HAP-1 (cell line): Measurements from ENCODE around the gene MPRIP.

ENCODE experiments used
- DNase-seq, 2 experiments: peaks; one replicate each; pipeline ENCODE4 v3.0.0-alpha.2; 2016 to 2020; ENCODE audit warnings: low spot score in 2 of 2
- H3K27me3 ChIP-seq: fragments of 250-450 bp; sonication (Bioruptor Pico); 2 replicates; pipeline ENCODE4 v1.5.1; 2020; ENCODE audit warnings: low read depth, mild to moderate bottlenecking, moderate library complexity
- H3K36me3 ChIP-seq: fragments of 250-450 bp; sonication (Bioruptor Pico); replicated peaks from 2 replicates; pipeline ENCODE4 v1.5.1; 2020; ENCODE audit warnings: mild to moderate bottlenecking
- H3K4me1 ChIP-seq: fragments of 250-450 bp; sonication (Bioruptor Pico); 2 replicates; pipeline ENCODE4 v1.5.1; 2020; ENCODE audit warnings: mild to moderate bottlenecking
- H3K4me3 ChIP-seq: fragments of 250-450 bp; sonication (Bioruptor Pico); 2 replicates; pipeline ENCODE4 v1.5.1; 2020; ENCODE audit warnings: mild to moderate bottlenecking, moderate library complexity
- H3K9me3 ChIP-seq: fragments of 250-450 bp; sonication (Bioruptor Pico); 2 replicates; pipeline ENCODE4 v1.5.1; 2020; ENCODE audit warnings: mild to moderate bottlenecking, moderate library complexity
- in situ Hi-C: fragments of 300-500 bp; cut with MboI; formaldehyde crosslinking; loops from 3 replicates; pipeline ENCODE4 v1.14.3; 2020; ENCODE audit warnings: low sequenced_read_pairs, inconsistent platforms, mixed read lengths

Gene MPRIP

GRCh38 chr17:17091856-17092756 lies 49.8 kb downstream of the MPRIP start:
- DNase-seq = no peak
- in situ Hi-C loops = no loop called here
- Histone ChIP-seq H3K9me3 (no peaks in the 10 kb centered on the region), H3K27me3 (no peaks in the 10 kb centered on the region), H3K4me3 (no peak overlapping the region), H3K4me1 (peaks cover 12% of the 10 kb centered on the region), H3K36me3 (peaks cover 8% of the 10 kb centered on the region)

GRCh38 chr17:17093764-17094163 lies 51.5 kb downstream of the MPRIP start:
- peaks cover 6% of the 10 kb centered on the region for H3K36me3 ChIP-seq
- H3K9me3 ChIP-seq = no peaks in the 10 kb centered on the region
- peaks cover 12% of the 10 kb centered on the region for H3K4me1 ChIP-seq
- no peak overlapping the region for H3K4me3 ChIP-seq
- no peaks in the 10 kb centered on the region for H3K27me3 ChIP-seq
- in situ Hi-C loops = no loop called here
- DNase-seq = no peak

GRCh38 chr17:17096438-17097178 lies 54.4 kb downstream of the MPRIP start:
- in situ Hi-C loops = no loop called here
- H3K4me3 ChIP-seq = no peak overlapping the region
- DNase-seq = no peak
- no peaks in the 10 kb centered on the region for H3K27me3 ChIP-seq
- peaks cover 12% of the 10 kb centered on the region for H3K4me1 ChIP-seq
- H3K9me3 ChIP-seq = no peaks in the 10 kb centered on the region
- peaks cover 3% of the 10 kb centered on the region; the same call in 1 of the 2 replicates for H3K36me3 ChIP-seq

- Histone ChIP-seq H3K27me3 (no peaks in the 10 kb centered on the region), H3K36me3 (peaks cover 3% of the 10 kb centered on the region; the same call in 1 of the 2 replicates), H3K9me3 (no peaks in the 10 kb centered on the region), H3K4me3 (no peak overlapping the region), H3K4me1 (peaks cover 12% of the 10 kb centered on the region)
- DNase-seq = no peak
- in situ Hi-C loops = no loop called here
Measured at GRCh38 chr17:17097763-17098345, 55.6 kb downstream of the MPRIP start.

GRCh38 chr17:17098551-17099179 lies 56.4 kb downstream of the MPRIP start:
- H3K27me3 ChIP-seq = no peaks in the 10 kb centered on the region
- peaks cover 3% of the 10 kb centered on the region; the same call in 1 of the 2 replicates for H3K36me3 ChIP-seq
- DNase-seq = no peak
- H3K9me3 ChIP-seq = no peaks in the 10 kb centered on the region
- H3K4me1 ChIP-seq = peaks cover 12% of the 10 kb centered on the region
- in situ Hi-C loops = no loop called here
- no peak overlapping the region for H3K4me3 ChIP-seq

- H3K4me1 ChIP-seq = no peaks in the 10 kb centered on the region
- H3K4me3 ChIP-seq = no peak overlapping the region
- no peak for DNase-seq
- peaks cover 4% of the 10 kb centered on the region; the same call in 1 of the 2 replicates for H3K36me3 ChIP-seq
- no peaks in the 10 kb centered on the region for H3K27me3 ChIP-seq
- in situ Hi-C loops = no loop called here
- H3K9me3 ChIP-seq = no peaks in the 10 kb centered on the region
Measured at GRCh38 chr17:17102176-17102575, 59.9 kb downstream of the MPRIP start.

- no peaks in the 10 kb centered on the region for H3K9me3 ChIP-seq
- in situ Hi-C loops = no loop called here
- H3K4me1 ChIP-seq = no peaks in the 10 kb centered on the region
- peaks cover 4% of the 10 kb centered on the region; the same call in 1 of the 2 replicates for H3K36me3 ChIP-seq
- DNase-seq = no peak
- H3K4me3 ChIP-seq = no peak overlapping the region
- no peaks in the 10 kb centered on the region for H3K27me3 ChIP-seq
Measured at GRCh38 chr17:17103160-17103559, 60.9 kb downstream of the MPRIP start.

GRCh38 chr17:17104036-17104435 lies 61.8 kb downstream of the MPRIP start:
- DNase-seq = no peak
- H3K4me3 ChIP-seq = no peak overlapping the region
- in situ Hi-C loops = no loop called here
- H3K9me3 ChIP-seq = no peaks in the 10 kb centered on the region
- H3K27me3 ChIP-seq = no peaks in the 10 kb centered on the region
- peaks cover 4% of the 10 kb centered on the region; the same call in 1 of the 2 replicates for H3K36me3 ChIP-seq
- H3K4me1 ChIP-seq = no peaks in the 10 kb centered on the region

- Histone ChIP-seq H3K4me3 (no peak overlapping the region), H3K9me3 (no peaks in the 10 kb centered on the region), H3K4me1 (no peaks in the 10 kb centered on the region), H3K36me3 (peaks cover 4% of the 10 kb centered on the region; the same call in 1 of the 2 replicates), H3K27me3 (no peaks in the 10 kb centered on the region)
- no peak for DNase-seq
- in situ Hi-C loops = no loop called here
Measured at GRCh38 chr17:17104494-17104893, 62.2 kb downstream of the MPRIP start.

- Histone ChIP-seq H3K9me3 (no peaks in the 10 kb centered on the region), H3K4me3 (no peak overlapping the region), H3K36me3 (0 out of 2 replicates have a peak, but pooled peaks cover 4% of the 10 kb centered on the region), H3K4me1 (no peaks in the 10 kb centered on the region), H3K27me3 (no peaks in the 10 kb centered on the region)
- no peak for DNase-seq
- in situ Hi-C loops = no loop called here
Measured at GRCh38 chr17:17105976-17106375, 63.7 kb downstream of the MPRIP start.

GRCh38 chr17:17106756-17107155 lies 64.5 kb downstream of the MPRIP start:
- no peaks in the 10 kb centered on the region for H3K4me1 ChIP-seq
- in situ Hi-C loops = no loop called here
- H3K36me3 ChIP-seq = peaks cover 4% of the 10 kb centered on the region; the same call in 1 of the 2 replicates

GRCh38 chr17:17107281-17107680 lies 65.0 kb downstream of the MPRIP start:
- in situ Hi-C loops = no loop called here

More at GRCh38 chr17:17106756-17107155, 64.5 kb downstream of the MPRIP start:
- DNase-seq = no peak
- Histone ChIP-seq H3K27me3 (no peaks in the 10 kb centered on the region), H3K4me3 (no peak overlapping the region), H3K9me3 (no peaks in the 10 kb centered on the region)

GRCh38 chr17:17107891-17108431 lies 65.7 kb downstream of the MPRIP start:
- in situ Hi-C loops = no loop called here
- no peak overlapping the region for H3K4me3 ChIP-seq
- DNase-seq = no peak
- H3K27me3 ChIP-seq = no peaks in the 10 kb centered on the region
- H3K9me3 ChIP-seq = no peaks in the 10 kb centered on the region
- H3K36me3 ChIP-seq = peaks cover 4% of the 10 kb centered on the region; the same call in 1 of the 2 replicates
- no peaks in the 10 kb centered on the region for H3K4me1 ChIP-seq

More at GRCh38 chr17:17107281-17107680, 65.0 kb downstream of the MPRIP start:
- no peak for DNase-seq
- Histone ChIP-seq H3K36me3 (peaks cover 4% of the 10 kb centered on the region; the same call in 1 of the 2 replicates), H3K4me3 (no peak overlapping the region), H3K4me1 (no peaks in the 10 kb centered on the region), H3K27me3 (no peaks in the 10 kb centered on the region), H3K9me3 (no peaks in the 10 kb centered on the region)
